GM10266 (cell line): ENCODE results near the gene TSHZ2.
"Not testable (repeated sequence)": the region's sequence is repeated elsewhere in the genome, so short reads cannot be mapped to it uniquely, and the experiment has no call there.

Source experiments
- DNase-seq: peaks from one replicate; pipeline ENCODE4 v3.0.0; 2012; ENCODE audit errors: extremely low spot score
- CTCF ChIP-seq: IDR thresholded peaks from 2 replicates; pipeline ENCODE4 v1.5.1; 2012; ENCODE audit warnings: mild to moderate bottlenecking, low read depth; ENCODE audit not compliant: control insufficient read depth, insufficient read depth; ENCODE audit errors: missing control alignments

TSHZ2 gene

GRCh38 chr20:53316206-53316937 lies 344.2 kb downstream of the TSHZ2 start:
- DNase-seq, result no peak
- TF ChIP-seq CTCF, result no peak

DNA sequence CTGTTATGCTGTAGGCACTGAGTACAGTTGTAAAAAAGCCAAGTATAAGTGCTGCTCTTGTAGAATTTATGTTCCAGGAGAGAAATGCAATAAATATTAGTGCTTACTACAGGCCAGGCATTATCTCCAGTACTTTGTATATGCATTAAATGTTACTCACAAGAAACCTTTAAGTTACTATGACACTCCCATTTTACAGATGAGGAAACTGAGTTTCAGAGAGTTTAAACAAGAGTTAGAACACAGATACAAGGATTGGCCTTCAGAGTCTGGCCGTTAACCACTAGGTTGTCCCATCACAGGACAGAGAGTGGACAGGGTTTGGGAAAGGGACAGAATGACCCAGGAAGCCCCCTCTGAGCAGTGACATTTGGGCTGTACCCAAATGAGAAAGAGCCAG lies 347.0 kb downstream of the TSHZ2 start:
- no peak for TF ChIP-seq CTCF
- no peak for DNase-seq

- DNase-seq, result no peak
- TF ChIP-seq CTCF, result no peak
These were observed 347.6 kb downstream of the TSHZ2 start for GRCh38 chr20:53319716-53320115.

DNA sequence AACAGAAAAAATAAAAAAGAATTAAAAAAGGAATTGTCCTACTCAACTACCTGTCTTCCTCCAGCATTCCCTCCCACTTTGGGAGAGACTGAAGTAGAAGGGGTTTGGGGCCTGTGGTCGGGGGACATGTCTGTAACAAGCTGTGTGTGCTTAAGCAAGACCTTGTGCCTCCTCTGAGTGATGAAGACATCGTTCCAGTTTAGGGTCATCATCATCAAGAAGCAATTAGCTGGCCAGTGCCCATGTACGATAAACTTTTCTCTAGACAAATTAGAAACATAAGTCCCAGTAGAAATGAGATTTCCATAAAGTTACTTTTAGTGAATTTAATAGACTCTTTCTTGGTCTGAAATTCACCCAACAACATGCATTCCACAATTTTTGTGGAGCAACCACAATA lies 348.5 kb downstream of the TSHZ2 start:
- no peak for TF ChIP-seq CTCF
- DNase-seq, result no peak

DNA sequence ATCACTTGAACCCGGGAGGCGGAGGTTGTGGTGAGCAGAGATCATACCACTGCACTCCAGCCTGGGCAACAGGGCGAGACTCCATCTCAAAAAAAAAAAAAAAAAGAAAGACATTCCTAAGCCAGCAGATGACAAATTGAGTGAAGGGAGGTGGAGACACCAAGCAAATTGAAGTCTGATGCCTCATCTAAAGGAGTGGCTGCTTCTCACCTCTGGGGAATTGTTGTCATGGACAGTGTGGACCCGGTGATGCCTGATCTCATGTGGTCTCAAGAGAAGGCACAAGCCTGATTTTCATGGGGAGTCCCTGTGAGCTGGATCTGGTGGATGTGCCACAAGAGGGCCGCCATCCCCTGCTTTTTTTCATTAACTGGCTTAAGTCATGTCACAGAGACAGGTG lies 349.4 kb downstream of the TSHZ2 start:
- TF ChIP-seq CTCF, result no peak
- no peak for DNase-seq

DNA sequence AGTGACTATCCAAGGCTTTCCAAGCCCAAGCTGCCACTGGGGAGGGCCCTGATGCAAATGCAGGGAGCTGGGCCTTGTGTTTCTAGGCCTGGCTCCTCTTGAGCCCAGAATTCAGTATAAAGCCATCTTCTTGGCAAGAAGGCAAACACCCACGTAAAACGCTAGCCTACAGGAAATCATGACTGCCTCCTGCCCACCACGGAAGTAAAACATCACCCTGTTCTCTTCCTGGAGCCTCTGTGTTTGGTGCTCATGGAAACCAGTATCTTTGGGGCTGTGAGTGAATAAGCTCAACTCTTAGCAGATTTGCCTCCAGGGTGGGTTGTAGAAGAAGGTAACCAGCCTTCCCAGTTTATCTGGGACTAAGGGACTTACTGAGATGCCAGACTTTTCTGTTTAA lies 350.5 kb downstream of the TSHZ2 start:
- DNase-seq, result no peak
- TF ChIP-seq CTCF, result no peak

- DNase-seq, result not testable (repeated sequence)
These were observed 351.3 kb downstream of the TSHZ2 start for GRCh38 chr20:53323460-53323859.

DNA sequence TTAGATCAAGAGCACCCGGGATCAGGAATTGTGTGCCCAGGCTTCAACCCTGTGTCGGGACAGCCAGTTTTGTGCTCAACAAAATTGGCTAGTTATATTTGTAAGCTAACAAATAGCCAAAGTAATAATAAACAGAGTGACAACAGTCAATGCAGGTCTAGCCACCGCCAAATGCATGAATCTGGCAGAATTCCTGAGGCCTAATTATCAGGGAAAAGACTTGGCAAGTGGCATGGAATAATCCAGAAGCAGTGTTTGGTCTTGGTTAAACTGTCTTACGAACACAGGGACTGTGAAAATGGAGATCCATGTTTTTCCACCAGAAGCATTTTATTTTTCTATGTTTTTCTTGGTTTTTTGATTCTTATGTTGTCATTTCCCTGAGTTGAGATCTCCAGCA lies 352.7 kb downstream of the TSHZ2 start:
- no peak for TF ChIP-seq CTCF
- DNase-seq, result no peak
